Nephron (organoid): ENCODE results near the gene SYT2.
"Not testable (repeated sequence)": the region's sequence is repeated elsewhere in the genome, so short reads cannot be mapped to it uniquely, and the experiment has no call there.

Experiments used
- H3K27ac Mint-ChIP-seq, 3 experiments: 2 replicates each; pipeline ENCODE4 v1.8.0; 2020; ENCODE audit warnings: mixed read lengths in 3 of 3, mild to moderate bottlenecking in 2 of 3, moderate library complexity in 1 of 3
- H3K27me3 Mint-ChIP-seq: 2 replicates; pipeline ENCODE4 v1.8.0; 2021; ENCODE audit warnings: low read depth, mild to moderate bottlenecking, moderate library complexity, mixed read lengths
- H3K36me3 Mint-ChIP-seq: 2 replicates; pipeline ENCODE4 v1.8.0; 2020; ENCODE audit warnings: low read depth, mixed read lengths
- H3K4me1 Mint-ChIP-seq: 2 replicates; pipeline ENCODE4 v1.8.0; 2020; ENCODE audit warnings: mixed read lengths
- H3K4me3 Mint-ChIP-seq, 3 experiments: 2 replicates each; pipeline ENCODE4 v1.8.0; 2020; ENCODE audit warnings: mild to moderate bottlenecking in 3 of 3, mixed read lengths in 3 of 3, moderate library complexity in 2 of 3
- H3K9me3 Mint-ChIP-seq: 2 replicates; pipeline ENCODE4 v1.8.0; 2020; ENCODE audit warnings: mixed read lengths
- CTCF ChIP-seq, 3 experiments: fragments of 200-600 bp; sonication (generic); IDR thresholded peaks; one replicate each; pipeline ENCODE4 v1.5.0; 2021; ENCODE audit warnings: antibody characterized with exemption in 3 of 3; ENCODE audit not compliant: unreplicated experiment in 3 of 3

SYT2 gene

GRCh38 chr1:202750024-202750423 is 39.8 kb upstream of the SYT2 start:
- H3K36me3 Mint-ChIP-seq, result peaks cover 85% of the 10 kb centered on the region
- H3K4me1 Mint-ChIP-seq, result no peaks in the 10 kb centered on the region
- TF ChIP-seq CTCF (IDR thresholded peaks at IDR 0.05; ENCODE audit: unreplicated experiment in 3 of 3), result no peak
- no peaks in the 10 kb centered on the region for H3K9me3 Mint-ChIP-seq
- H3K27ac Mint-ChIP-seq, result no peak overlapping the region
- H3K27me3 Mint-ChIP-seq, result no peaks in the 10 kb centered on the region
- H3K4me3 Mint-ChIP-seq, result no peak overlapping the region

- Mint-ChIP-seq H3K4me1 (no peaks in the 10 kb centered on the region), H3K27ac (no peak overlapping the region), H3K36me3 (peaks cover 89% of the 10 kb centered on the region), H3K4me3 (no peak overlapping the region), H3K9me3 (no peaks in the 10 kb centered on the region), H3K27me3 (no peaks in the 10 kb centered on the region)
- TF ChIP-seq CTCF (IDR thresholded peaks at IDR 0.05; ENCODE audit: unreplicated experiment in 3 of 3), result no peak
Measured at GRCh38 chr1:202745323-202745888, 35.2 kb upstream of the SYT2 start.

GRCh38 chr1:202744770-202745169 is 34.5 kb upstream of the SYT2 start:
- H3K27ac Mint-ChIP-seq, H3K4me3 Mint-ChIP-seq, H3K4me1 Mint-ChIP-seq, H3K27me3 Mint-ChIP-seq, H3K9me3 Mint-ChIP-seq: not testable (repeated sequence)
- peaks cover 88% of the 10 kb centered on the region for H3K36me3 Mint-ChIP-seq

- H3K9me3 Mint-ChIP-seq, result no peaks in the 10 kb centered on the region
- H3K36me3 Mint-ChIP-seq, result peaks cover 85% of the 10 kb centered on the region
- no peak for TF ChIP-seq CTCF (IDR thresholded peaks at IDR 0.05; ENCODE audit: unreplicated experiment in 3 of 3)
- H3K27ac Mint-ChIP-seq, result no peak overlapping the region
- no peak overlapping the region for H3K4me3 Mint-ChIP-seq
- H3K27me3 Mint-ChIP-seq, result no peaks in the 10 kb centered on the region
- H3K4me1 Mint-ChIP-seq, result no peaks in the 10 kb centered on the region
Measured at GRCh38 chr1:202742496-202742895, 32.2 kb upstream of the SYT2 start.

GRCh38 chr1:202733251-202733650 is 23.0 kb upstream of the SYT2 start:
- H3K9me3 Mint-ChIP-seq, result no peaks in the 10 kb centered on the region
- no peak for TF ChIP-seq CTCF (IDR thresholded peaks at IDR 0.05; ENCODE audit: unreplicated experiment in 3 of 3)
- H3K27ac Mint-ChIP-seq, result no peak overlapping the region
- H3K27me3 Mint-ChIP-seq, result no peaks in the 10 kb centered on the region
- H3K4me3 Mint-ChIP-seq, result no peak overlapping the region
- no peaks in the 10 kb centered on the region for H3K4me1 Mint-ChIP-seq
- peaks cover 91% of the 10 kb centered on the region for H3K36me3 Mint-ChIP-seq

GRCh38 chr1:202728951-202729350 is 18.7 kb upstream of the SYT2 start:
- Mint-ChIP-seq H3K4me1 (no peaks in the 10 kb centered on the region), H3K36me3 (peaks cover 86% of the 10 kb centered on the region), H3K27ac (no peak overlapping the region), H3K4me3 (no peak overlapping the region), H3K27me3 (no peaks in the 10 kb centered on the region), H3K9me3 (no peaks in the 10 kb centered on the region)
- no peak for TF ChIP-seq CTCF (IDR thresholded peaks at IDR 0.05; ENCODE audit: unreplicated experiment in 3 of 3)
